GF-D8 (cell line): ENCODE measurements around the gene MBD3.

Experiments used
- DNase-seq: peaks from one replicate; lab custom pipeline; 2025; lab: John Stamatoyannopoulos, UW

MBD3 gene

DNA sequence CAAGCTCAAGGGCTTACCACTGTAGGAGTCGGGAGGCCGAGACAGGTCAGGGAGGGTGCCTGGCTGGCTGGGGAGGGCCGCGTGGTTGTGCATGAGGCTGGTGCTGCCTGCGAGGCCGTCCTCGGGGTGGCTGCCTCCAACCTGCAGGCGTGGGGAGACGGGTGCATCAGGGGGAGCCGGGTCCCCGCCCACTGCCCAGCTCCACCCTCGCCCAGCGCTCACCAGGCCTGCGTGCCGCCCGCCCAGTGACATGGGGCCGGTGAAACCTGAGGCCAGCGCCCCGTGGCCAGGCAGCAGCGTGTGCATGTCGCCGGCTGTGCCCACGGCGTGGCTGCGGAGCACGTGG, 26.4 kb upstream of the MBD3 start:
- DNase-seq: no peak

GRCh38 chr19:1618157-1619093, 25.8 kb upstream of the MBD3 start:
- no peak for DNase-seq

GRCh38 chr19:1616875-1617274, 24.2 kb upstream of the MBD3 start:
- no peak for DNase-seq

- DNase-seq: no peak
These were observed 23.7 kb upstream of the MBD3 start for GRCh38 chr19:1616396-1616795.

DNA sequence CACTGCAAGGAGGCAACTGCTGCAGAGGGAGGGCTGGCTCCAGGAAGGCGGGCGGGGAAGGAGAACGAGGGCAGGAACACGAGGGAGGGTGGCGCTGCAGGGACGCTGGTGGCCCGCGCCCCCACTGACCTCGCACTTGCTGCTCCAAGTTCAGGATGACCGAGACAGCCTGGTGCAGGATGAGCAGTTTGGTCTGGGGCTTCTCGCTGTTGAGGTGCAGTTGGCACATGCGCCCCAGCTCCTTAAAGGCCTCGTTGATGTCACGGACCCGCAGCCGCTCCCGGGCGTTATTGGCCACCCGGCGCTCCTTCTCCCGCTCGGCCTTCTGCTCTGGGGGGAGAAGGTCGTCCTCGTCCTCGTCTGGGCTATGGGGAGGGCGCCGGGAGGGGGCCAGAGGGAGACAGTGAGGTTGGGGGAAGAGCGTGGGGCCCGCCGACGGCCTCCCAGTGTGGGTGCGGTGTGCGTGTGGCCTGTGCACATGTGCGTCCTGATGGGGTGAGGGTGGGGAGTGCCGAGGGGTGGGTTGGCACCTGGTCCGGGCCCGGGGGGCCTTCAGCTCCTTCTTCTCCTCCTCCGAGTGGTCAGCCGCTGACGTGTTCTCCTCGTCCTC, 22.6 kb upstream of the MBD3 start:
- DNase-seq: no peak

DNA sequence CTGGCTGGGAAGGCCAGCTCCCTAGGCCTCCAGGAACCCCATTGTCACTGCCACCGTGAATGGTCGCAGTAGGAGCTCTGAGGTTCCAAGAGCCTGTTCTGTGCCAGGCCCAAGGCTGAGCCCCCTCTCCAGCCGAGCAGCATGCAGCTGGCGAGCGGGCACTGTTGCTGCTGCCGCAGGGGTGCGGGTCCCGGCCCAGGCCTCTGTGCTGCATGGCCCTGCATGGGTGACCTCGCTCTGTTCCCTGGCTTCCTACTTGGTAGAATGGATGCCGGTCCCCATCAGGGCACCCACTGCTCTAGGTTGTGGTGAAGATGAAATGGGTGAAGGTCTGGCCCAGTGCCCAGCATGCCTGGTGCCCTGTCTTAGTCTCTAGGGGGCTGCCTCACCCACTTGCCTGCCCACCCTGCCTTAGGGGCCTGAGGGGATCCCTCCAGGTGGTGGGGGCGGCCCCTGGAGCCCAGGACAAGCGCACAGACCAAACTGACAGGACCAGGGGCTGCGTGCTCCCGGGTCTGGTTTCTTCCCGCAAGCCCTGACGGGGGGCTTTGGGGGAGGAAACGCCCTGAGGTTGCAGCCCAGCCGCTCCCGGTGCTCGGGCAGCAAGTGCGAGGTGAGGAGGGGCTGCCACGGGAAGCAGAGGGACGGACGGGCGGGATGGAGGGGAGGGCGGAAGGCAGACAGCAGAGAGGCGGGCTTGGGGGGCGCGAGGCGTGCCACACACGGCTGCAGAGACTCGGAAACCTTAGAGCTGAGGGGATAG, 21.3 kb upstream of the MBD3 start:
- no peak for DNase-seq

DNA sequence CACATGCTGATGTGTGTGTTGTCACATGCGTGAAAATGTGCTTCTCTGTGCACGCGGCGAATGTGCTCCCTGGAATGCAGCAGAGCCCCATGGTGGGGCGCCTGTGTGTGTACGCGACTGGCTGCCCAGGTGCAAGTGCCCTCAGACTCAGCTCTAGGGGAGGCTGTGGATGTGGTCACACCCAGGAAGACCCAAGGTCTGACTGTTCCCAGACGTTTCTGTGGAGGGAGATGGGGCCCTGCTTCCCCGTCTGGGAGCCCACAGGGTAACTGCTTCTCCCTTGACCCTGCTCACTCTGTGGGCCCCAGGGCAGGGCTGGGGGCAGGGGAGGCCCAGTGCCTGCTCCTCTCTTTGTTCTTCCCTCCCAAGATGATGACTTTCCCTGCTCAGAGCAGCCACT, 20.5 kb upstream of the MBD3 start:
- DNase-seq: no peak

- no peak for DNase-seq
These were observed 19.7 kb upstream of the MBD3 start for GRCh38 chr19:1612114-1613086.

DNA sequence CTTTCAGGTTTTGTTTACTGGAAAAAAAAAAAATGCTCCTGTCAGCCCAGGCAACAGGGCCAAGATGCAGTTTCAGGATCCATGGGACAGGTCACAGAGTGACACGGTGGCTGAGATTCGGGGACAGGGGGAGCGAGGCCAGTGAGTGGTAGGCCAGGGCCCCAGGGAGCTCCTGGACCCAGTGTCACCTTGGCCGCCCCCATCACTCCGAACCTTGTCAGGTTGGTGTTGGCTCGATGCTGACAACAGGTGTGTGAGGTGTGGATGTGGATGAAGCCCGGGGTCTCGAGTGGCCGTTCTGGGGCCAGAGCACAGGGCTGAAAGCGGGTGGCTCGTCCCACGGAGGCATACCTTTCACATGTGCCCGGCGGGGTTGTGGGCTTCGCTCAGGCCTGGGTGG, 18.7 kb upstream of the MBD3 start:
- no peak for DNase-seq

DNA sequence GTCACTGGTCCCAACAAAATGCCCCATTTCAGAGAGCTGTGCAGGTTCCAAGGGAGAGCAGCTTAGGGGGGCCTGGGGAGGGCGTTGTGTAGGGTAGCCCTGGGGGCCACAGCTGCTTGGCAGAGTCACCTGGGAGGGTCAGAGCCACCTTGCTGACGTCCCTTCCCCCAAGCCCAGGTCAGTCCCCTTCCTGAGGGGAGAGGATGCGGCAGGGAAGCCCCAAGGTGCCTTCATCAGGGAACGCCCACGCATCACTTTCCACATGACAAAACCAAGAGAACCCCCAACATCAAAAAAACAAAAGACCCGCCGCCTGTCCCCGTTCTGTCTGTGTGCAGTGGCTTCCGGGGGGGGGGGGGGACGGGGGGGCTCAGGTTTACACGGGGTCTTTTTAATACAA, 17.9 kb upstream of the MBD3 start:
- DNase-seq: no peak

GRCh38 chr19:1609680-1610474, 17.2 kb upstream of the MBD3 start:
- no peak for DNase-seq

DNA sequence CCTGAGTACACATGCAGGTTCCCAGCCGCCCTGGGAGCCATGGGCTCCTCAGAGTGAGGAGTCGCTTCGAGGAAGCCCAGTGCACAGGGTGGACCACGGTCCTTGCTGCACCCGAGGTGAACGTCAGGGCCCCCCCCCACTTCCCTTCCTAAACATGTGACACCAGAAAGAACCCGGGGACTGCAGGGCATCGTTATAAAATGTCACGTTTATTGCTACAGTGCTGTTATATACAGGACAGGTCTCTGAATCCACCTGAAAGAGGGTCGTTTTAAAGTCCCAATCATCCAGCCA, 16.4 kb upstream of the MBD3 start:
- no peak for DNase-seq

GRCh38 chr19:1608359-1609102, 15.9 kb upstream of the MBD3 start:
- DNase-seq: no peak

- no peak for DNase-seq
These were observed 13.5 kb upstream of the MBD3 start for GRCh38 chr19:1606138-1606651.

GRCh38 chr19:1605236-1606137, 12.8 kb upstream of the MBD3 start, which contains the start of gene UQCR11:
TSS of gene UQCR11 (minus strand) at chr19:1605462. CDS start at chr19:1605409, 53 bp downstream.
- DNase-seq: peak; percentile 87

- DNase-seq: no peak
These were observed 9.5 kb upstream of the MBD3 start for GRCh38 chr19:1602091-1602707.

- no peak for DNase-seq
These were observed 9.0 kb upstream of the MBD3 start for GRCh38 chr19:1601613-1602064.

DNA sequence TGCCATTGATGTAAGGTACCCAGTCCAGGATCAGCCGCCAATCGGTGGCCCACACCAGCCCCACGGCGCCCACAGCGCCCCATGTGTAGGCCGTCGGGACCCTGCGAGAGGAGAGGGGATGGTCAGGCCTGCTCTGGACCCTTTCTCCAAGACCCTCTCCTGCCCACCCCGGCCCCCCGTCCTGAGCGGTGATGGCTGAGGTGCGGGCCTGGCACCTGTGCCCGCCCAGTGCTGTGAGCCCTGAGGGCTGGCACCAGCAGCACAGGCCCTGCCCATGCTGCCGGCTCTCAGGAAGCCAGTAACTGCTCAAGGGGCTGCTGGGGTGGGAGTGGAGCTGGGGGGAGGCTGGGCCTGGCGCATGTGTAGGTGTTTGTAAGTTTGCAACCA, 6.8 kb upstream of the MBD3 start:
- DNase-seq: no peak
